Cerebellar nuclear complex (tissue), 1 donor: ENCODE data around the gene TP53I3.
"Not testable (repeated sequence)": the region's sequence is repeated elsewhere in the genome, so short reads cannot be mapped to it uniquely, and the experiment has no call there.

Source experiments
- DNase-seq, 2 experiments: peaks; one replicate each; lab custom pipeline; 2025; lab: John Stamatoyannopoulos, UW

Gene TP53I3

GRCh38 chr2:24054366-24055010 lies 30.1 kb downstream of the TP53I3 start:
- DNase-seq: no peak

- DNase-seq: no peak
Observed at GRCh38 chr2:24052951-24053350, 31.7 kb downstream of the TP53I3 start.

DNA sequence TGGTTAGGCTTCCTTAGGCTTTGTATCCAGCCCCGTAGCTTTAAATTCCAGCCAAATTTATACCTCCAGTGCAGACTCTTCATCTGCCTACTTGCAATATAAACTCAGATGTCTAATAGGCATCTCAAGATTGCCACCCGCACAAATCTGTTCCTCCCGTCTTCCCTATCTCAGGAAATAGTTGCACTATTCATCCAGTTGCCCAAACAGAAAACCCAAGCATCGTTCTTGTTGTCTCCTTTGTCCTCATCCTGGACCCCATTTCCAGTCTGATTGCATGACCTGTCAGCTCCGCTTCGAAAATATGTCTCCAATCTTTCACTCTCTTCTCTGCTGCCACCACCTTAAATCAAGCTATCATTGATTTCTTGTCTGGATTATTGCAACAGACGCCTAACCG lies 32.8 kb downstream of the TP53I3 start:
- DNase-seq: no peak

DNA sequence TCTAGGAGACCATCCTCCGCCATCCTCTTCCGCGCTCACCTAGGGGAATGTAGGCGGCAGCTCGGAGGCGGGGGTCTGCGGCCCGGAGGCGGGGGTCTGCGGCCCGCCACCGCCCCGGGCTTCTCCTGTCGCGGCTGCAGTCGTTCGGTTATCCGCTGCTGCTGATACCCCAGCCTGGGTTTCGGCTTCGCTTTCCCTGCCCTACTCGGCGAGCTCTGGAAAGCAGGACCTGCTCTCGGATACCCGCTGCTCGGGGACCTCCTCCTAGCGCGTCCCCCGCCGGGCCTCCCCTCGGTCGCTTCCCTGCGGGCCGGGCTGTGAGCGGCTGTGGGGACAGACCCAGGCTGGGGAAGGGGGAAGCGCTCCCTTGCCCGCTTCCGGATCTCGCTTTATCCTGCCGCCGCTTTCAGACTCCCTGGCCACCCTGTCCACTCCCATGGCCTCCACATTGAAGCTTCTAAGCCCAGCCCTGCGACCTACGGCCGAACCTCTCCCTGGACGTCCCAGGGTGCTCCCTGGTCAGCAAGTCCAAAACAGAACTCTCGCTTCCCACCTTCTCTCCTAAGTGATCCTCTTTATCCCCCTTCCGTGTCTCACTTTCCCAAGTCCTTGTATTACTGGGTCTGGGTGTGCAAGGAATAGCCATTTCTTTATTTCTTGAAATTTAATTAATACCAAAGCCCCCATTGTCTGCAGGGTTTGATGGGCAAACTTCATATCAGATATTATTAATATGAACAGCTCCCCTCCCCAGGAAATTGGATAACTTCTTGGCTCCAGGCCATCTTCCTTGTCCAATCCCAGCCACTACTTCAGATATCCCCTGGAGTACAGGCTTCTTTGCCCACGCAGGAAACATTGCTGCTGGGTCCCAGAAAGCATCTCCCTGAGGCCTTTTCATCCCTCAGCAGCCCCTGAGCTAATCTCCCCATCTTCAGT lies 34.3 kb downstream of the TP53I3 start:
- DNase-seq: no peak

GRCh38 chr2:24049485-24050021 lies 35.1 kb downstream of the TP53I3 start, which contains the start of gene FKBP1B:
Gene FKBP1B (plus strand): TSS chr2:24049741. CDS start chr2:24049850, 109 bp downstream.
- peak; percentile 4 to 53 for DNase-seq

GRCh38 chr2:24048769-24049484 lies 35.7 kb downstream of the TP53I3 start:
- DNase-seq: no peak

DNA sequence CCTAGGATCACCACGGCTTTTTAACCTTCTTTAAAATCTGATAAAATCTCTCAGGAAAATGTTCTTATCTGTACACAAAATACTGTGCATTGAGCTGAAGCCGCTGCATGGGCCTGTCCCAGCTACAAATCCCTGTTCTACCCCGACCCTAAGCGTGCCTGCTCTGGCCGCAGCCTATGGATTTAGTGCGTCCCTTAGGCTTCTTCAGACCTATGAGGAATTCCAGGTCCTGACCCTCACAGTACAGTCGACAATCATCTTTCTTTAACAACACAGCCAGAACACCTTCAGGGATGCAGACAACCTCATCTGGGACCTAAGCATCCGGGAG lies 37.0 kb downstream of the TP53I3 start:
- DNase-seq: no peak

GRCh38 chr2:24046930-24047702 lies 37.5 kb downstream of the TP53I3 start, which contains the start of gene WDCP:
Gene WDCP (minus strand): TSS chr2:24047391. CDS start chr2:24039494, 7,897 bp downstream.
- DNase-seq: peak; percentile 87 to 97

DNA sequence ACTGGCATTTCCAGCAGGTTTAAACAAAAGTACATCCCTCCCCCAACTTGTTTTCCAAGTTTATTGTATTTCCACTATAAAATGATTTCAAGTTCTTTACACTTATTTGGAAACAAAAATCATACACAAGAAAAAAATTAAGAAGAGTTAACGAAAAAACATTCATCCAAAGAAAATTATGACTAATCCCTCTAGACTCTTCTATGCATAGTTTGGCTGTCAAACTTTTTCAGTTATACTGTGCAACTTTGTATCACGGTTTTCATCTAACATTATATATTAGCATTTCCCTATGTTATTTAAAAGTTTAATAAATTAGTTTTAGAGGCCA lies 38.1 kb downstream of the TP53I3 start:
- DNase-seq: no peak

- no peak for DNase-seq
Observed at GRCh38 chr2:24045511-24046508, 38.8 kb downstream of the TP53I3 start.

DNA sequence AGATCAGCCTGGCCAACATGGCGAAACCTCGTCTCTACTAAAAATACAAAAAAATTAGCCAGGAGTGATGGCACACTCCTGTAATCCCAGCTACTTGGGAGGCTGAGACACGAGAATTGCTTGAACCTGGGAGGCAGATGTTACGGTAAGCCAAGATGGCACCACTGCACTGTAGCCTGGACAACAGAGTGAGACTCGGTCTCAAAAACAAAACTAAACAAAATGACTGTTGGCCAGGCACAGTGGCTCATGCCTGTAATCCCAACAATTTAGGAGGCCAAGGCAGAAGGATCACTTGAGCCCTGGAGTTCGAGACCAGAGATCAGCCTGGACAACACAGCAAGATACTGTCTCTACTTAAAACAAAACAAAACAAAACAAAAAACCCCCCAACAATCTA lies 41.5 kb downstream of the TP53I3 start:
- not testable (repeated sequence) for DNase-seq

GRCh38 chr2:24040511-24040910 lies 44.1 kb downstream of the TP53I3 start:
- DNase-seq: no peak

GRCh38 chr2:24038786-24039499 lies 45.7 kb downstream of the TP53I3 start:
- DNase-seq: no peak
